Stimulated activated CD8-positive, alpha-beta memory T cell treated with anti-CD3 and anti-CD28 coated beads, Interleukin-12 subunit alpha, Interleukin-12 subunit beta, amount 100 ng/mL, for 1 hour (primary cell): ENCODE results near the gene CABP7.

Experiments used
- DNase-seq: peaks from one replicate; pipeline ENCODE4 v3.0.0-alpha.2; 2020; ENCODE audit warnings: low read depth

Gene CABP7

DNA sequence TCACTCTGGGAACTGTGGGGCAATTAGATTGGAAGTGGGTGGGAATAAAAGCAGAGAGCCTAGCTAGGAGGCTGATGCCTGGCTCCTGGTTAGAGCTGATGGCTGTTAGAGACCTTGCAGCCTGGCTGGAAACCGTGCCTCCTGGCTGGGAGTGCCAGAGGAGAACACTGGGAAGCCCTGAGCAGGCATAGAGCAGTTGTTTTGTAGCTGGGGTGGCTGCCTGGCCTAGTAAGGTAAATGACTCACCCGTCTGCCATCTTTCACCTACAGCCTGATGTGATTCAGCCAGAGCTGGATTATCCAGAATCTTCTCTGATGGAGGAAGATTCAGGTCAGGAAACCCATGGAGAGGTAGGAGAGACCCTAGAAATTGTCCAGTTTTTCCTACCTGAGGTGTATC, 53.4 kb downstream of the CABP7 start:
- no peak for DNase-seq

DNA sequence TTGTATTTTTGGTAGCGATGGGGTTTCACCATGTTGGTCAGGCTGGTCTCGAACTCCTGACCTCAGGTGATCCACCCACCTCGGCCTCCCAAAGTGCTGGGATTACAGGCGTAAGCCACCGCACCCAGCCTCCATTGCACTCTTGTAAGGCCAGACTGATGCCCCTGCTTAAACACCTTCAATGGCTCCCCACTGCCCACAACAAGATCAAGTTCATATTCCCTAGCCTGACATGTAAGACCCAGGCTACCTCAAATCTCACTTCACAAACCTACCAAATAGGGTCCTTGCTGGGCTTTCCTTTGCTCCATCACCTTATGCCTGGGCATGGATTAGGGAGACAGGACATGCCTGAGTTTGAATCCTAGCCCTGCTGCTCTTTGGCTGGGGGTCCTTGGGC, 60.4 kb downstream of the CABP7 start:
- DNase-seq: no peak

DNA sequence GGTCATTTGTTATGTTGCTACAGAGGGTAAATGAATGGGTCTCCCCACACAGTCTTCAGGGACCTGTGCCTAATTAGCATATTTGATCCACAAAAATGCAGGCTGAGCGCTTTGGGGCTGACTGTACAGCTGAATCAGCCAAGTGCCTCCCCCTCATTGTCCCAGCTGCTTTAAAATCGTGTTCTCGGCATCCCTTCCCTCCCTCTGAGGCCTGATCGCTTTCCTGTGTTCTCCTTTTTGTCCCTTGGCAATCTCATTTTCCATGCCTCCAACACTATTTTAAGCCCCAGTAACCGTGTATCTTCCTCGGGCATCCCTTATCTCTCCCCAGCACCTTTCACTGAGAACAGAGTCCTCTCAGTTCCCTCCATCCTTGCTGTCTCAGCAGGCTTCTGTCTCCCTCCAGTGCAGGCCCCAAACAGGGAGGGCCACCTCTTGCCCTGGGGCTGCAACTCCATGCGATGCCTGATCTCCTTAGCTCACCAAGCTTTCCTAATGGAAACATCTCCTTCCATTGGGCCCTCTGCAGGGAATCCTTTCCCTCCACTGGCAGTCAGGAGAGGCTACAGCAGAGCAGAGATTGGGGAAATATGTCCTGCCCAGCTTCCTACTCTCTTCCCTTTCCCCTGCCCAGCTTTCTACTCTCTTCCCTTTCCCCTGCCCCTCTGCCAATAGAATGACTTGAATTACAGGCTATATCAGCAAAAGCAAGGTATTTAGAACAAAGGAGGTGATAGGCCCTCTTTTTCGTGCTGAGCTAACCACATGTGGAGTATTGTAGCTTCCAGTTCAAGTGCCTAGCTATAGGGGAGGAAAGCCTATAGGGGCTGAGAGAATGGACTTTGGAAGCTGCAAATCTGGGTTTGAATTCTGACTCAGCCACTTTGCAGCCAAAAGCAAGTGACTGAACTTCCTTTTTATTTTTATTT, 61.2 kb downstream of the CABP7 start:
- no peak for DNase-seq
